HCT116 (cell line): ENCODE results near the gene TMEM9B.

Experiments
- ATF3 ChIP-seq: IDR thresholded peaks from 2 replicates; pipeline ENCODE4 v1.6.1; 2012
- CTCF ChIP-seq, 3 experiments: fragments of 200-600 bp in 1 of 3; sonication (generic) in 1 of 3; IDR thresholded peaks in 2 of 3; conservative IDR thresholded peaks in 1 of 3; 2 replicates each; pipeline ENCODE4 v1.5.1; 2012 to 2017; ENCODE audit warnings: low read depth in 2 of 3, low read length in 2 of 3, antibody characterized with exemption in 1 of 3, borderline replicate concordance in 1 of 3, control low read depth in 1 of 3, mild to moderate bottlenecking in 1 of 3, mixed read lengths in 1 of 3, mixed run types in 1 of 3, moderate library complexity in 1 of 3; ENCODE audit not compliant: insufficient read depth in 1 of 3
- EZH2 ChIP-seq: fragments of 200-600 bp; sonication (generic); IDR thresholded peaks from 2 replicates; pipeline ENCODE4 v1.6.1; 2017; ENCODE audit warnings: antibody characterized with exemption, mixed run types
- EZH2phosphoT487 ChIP-seq: fragments of 200-600 bp; IDR thresholded peaks from 2 replicates; pipeline ENCODE4 v1.6.1; 2018; ENCODE audit warnings: antibody characterized with exemption, borderline replicate concordance
- JUND ChIP-seq: IDR thresholded peaks from 2 replicates; pipeline ENCODE4 v1.6.1; 2012
- MAX ChIP-seq: IDR thresholded peaks from 2 replicates; pipeline ENCODE4 v1.6.1; 2012
- POLR2A ChIP-seq: IDR thresholded peaks from 2 replicates; pipeline ENCODE4 v1.7.0; 2011; ENCODE audit warnings: borderline replicate concordance; ENCODE audit not compliant: insufficient read depth, insufficient read length; ENCODE audit errors: extremely low read depth
- POLR2AphosphoS5 ChIP-seq: IDR thresholded peaks from 2 replicates; pipeline ENCODE4 v1.6.1; 2011; ENCODE audit warnings: mild to moderate bottlenecking, low read depth, low read length, moderate library complexity
- REST ChIP-seq: IDR thresholded peaks from 2 replicates; pipeline ENCODE4 v1.6.1; 2012; ENCODE audit warnings: low read depth
- SRF ChIP-seq: IDR thresholded peaks from 2 replicates; pipeline ENCODE4 v1.6.1; 2012; ENCODE audit warnings: low read depth
- ZBTB33 ChIP-seq: IDR thresholded peaks from 2 replicates; pipeline ENCODE4 v1.6.1; 2011; ENCODE audit warnings: mild to moderate bottlenecking, low read length, moderate library complexity; ENCODE audit not compliant: insufficient replicate concordance; ENCODE audit errors: extremely low read depth
- ZFX ChIP-seq: fragments of 450-650 bp; IDR thresholded peaks from 2 replicates; pipeline ENCODE4 v1.6.1; 2017
- ZNF274 ChIP-seq: fragments of 200-500 bp; sonication (Bioruptor generic); IDR thresholded peaks from 2 replicates; pipeline ENCODE4 v1.6.1; 2014; ENCODE audit warnings: mild to moderate bottlenecking, low read depth, low read length, inconsistent platforms

- no peak for TF ChIP-seq EZH2
- no peak for TF ChIP-seq SRF
- no peak for TF ChIP-seq CTCF (IDR thresholded peaks at IDR 0.05 in 2 of 3, conservative IDR thresholded peaks at IDR 0.05 in 1 of 3; ENCODE audit: borderline replicate concordance in 1 of 3, insufficient read depth in 1 of 3, low read depth in 2 of 3, low read length in 2 of 3)
- TF ChIP-seq ATF3 = no peak
- no peak for TF ChIP-seq POLR2AphosphoS5
- TF ChIP-seq POLR2A = no peak
- TF ChIP-seq REST = no peak
- TF ChIP-seq JUND = no peak
- TF ChIP-seq ZNF274 = no peak
- TF ChIP-seq ZFX = no peak
- TF ChIP-seq MAX = no peak
- no peak for TF ChIP-seq ZBTB33
- TF ChIP-seq EZH2phosphoT487 = no peak
Measured at GRCh38 chr11:9003573-9004182, 39.4 kb upstream of the TMEM9B start, which contains the start of gene NRIP3.
